Osteoblast (primary cell): ENCODE results near the gene EXOSC6. TPM values are rescaled to one million over a fixed set of nuclear protein-coding genes. Genes with fewer than 3 reads are reported as not detected.
"Not testable (repeated sequence)": the region's sequence is repeated elsewhere in the genome, so short reads cannot be mapped to it uniquely, and the experiment has no call there.

Experiments used
- DNase-seq: peaks from one replicate; pipeline ENCODE4 v3.0.0; 2011; ENCODE audit warnings: low spot score, mixed read lengths; ENCODE audit not compliant: insufficient read length; ENCODE audit errors: missing footprints
- H2AFZ ChIP-seq: 2 replicates; pipeline ENCODE4 v1.6.0; 2011; ENCODE audit warnings: mild to moderate bottlenecking, low read length
- H3K27ac ChIP-seq: 2 replicates; pipeline ENCODE4 v1.5.1; 2011; ENCODE audit warnings: mild to moderate bottlenecking, low read depth, low read length, moderate library complexity
- H3K27me3 ChIP-seq: 2 replicates; pipeline ENCODE4 v1.6.0; 2012; ENCODE audit warnings: mild to moderate bottlenecking, control low read depth, inconsistent platforms, low read length, moderate library complexity; ENCODE audit not compliant: insufficient read depth
- H3K36me3 ChIP-seq: 2 replicates; pipeline ENCODE4 v1.5.1; 2011; ENCODE audit warnings: mild to moderate bottlenecking, low read length, control low read depth, moderate library complexity; ENCODE audit not compliant: insufficient read depth
- H3K4me1 ChIP-seq: 2 replicates; pipeline ENCODE4 v1.5.1; 2011; ENCODE audit warnings: mild to moderate bottlenecking, low read length, control low read depth, moderate library complexity; ENCODE audit not compliant: insufficient read depth
- H3K4me2 ChIP-seq: 2 replicates; pipeline ENCODE4 v1.6.0; 2011; ENCODE audit warnings: mild to moderate bottlenecking, low read length; ENCODE audit not compliant: insufficient read depth
- H3K4me3 ChIP-seq: fragments of 200-600 bp; sonication (generic); 3 replicates; pipeline ENCODE4 v1.5.1; 2012; ENCODE audit warnings: mild to moderate bottlenecking, low read length, inconsistent platforms; ENCODE audit not compliant: insufficient read depth
- H3K79me2 ChIP-seq: 2 replicates; pipeline ENCODE4 v1.6.0; 2012; ENCODE audit warnings: mild to moderate bottlenecking, low read length, control low read depth, inconsistent platforms; ENCODE audit not compliant: insufficient read depth
- H3K9me3 ChIP-seq: 2 replicates; pipeline ENCODE4 v1.5.1; 2011; ENCODE audit warnings: low read depth, low read length, control low read depth
- H4K20me1 ChIP-seq: 2 replicates; pipeline ENCODE4 v1.6.0; 2012; ENCODE audit warnings: mild to moderate bottlenecking, low read length, control low read depth; ENCODE audit not compliant: insufficient read depth
- small RNA-seq: library from RNA; depleted of rRNA; stranded (forward); fragments of <200 nt; gene quantifications from one replicate; pipeline ENCODE3, GENCODE V24; 2012
- total RNA-seq: library from RNA; depleted of rRNA; stranded (reverse); fragments of >200 nt; gene quantifications from 2 replicates; pipeline ENCODE4 v1.2.3, GENCODE V29; 2012

Gene EXOSC6
- total RNA-seq, 1 donor: 47.4 TPM

GRCh38 chr16:70200063-70200462, 51.7 kb downstream of the EXOSC6 start:
- not testable (repeated sequence) for H3K4me1 ChIP-seq, H4K20me1 ChIP-seq

GRCh38 chr16:70199170-70199569, 52.6 kb downstream of the EXOSC6 start:
- H3K27ac ChIP-seq, DNase-seq, H3K4me1 ChIP-seq, H4K20me1 ChIP-seq, H2AFZ ChIP-seq, H3K4me3 ChIP-seq, H3K27me3 ChIP-seq, H3K36me3 ChIP-seq, H3K79me2 ChIP-seq, H3K4me2 ChIP-seq, H3K9me3 ChIP-seq: not testable (repeated sequence)

More at GRCh38 chr16:70200063-70200462, 51.7 kb downstream of the EXOSC6 start:
- DNase-seq, H3K79me2 ChIP-seq, H3K36me3 ChIP-seq, H3K9me3 ChIP-seq, H3K4me3 ChIP-seq, H3K4me2 ChIP-seq, H3K27ac ChIP-seq, H3K27me3 ChIP-seq, H2AFZ ChIP-seq: not testable (repeated sequence)

- H2AFZ ChIP-seq, H3K4me1 ChIP-seq, H3K27me3 ChIP-seq, H4K20me1 ChIP-seq, H3K4me3 ChIP-seq, H3K36me3 ChIP-seq, H3K27ac ChIP-seq, H3K9me3 ChIP-seq, H3K4me2 ChIP-seq, H3K79me2 ChIP-seq: not testable (repeated sequence)
- peak; percentile 32 for DNase-seq
These were observed 53.1 kb downstream of the EXOSC6 start for GRCh38 chr16:70198666-70199065.

- H2AFZ ChIP-seq, H3K9me3 ChIP-seq, H3K4me1 ChIP-seq, H3K4me3 ChIP-seq, H3K36me3 ChIP-seq, H3K79me2 ChIP-seq, DNase-seq, H3K27me3 ChIP-seq, H3K4me2 ChIP-seq, H3K27ac ChIP-seq, H4K20me1 ChIP-seq: not testable (repeated sequence)
These were observed 53.5 kb downstream of the EXOSC6 start for GRCh38 chr16:70198230-70198629.

GRCh38 chr16:70197611-70198010, 54.1 kb downstream of the EXOSC6 start:
- not testable (repeated sequence) for H3K4me2 ChIP-seq, DNase-seq, H4K20me1 ChIP-seq, H3K4me1 ChIP-seq, H2AFZ ChIP-seq, H3K79me2 ChIP-seq, H3K27ac ChIP-seq, H3K27me3 ChIP-seq, H3K9me3 ChIP-seq, H3K36me3 ChIP-seq, H3K4me3 ChIP-seq

Small RNA genes within 50 kb of the gene (small RNA-seq; reads per million reads assigned to genes)
- gene AC009060.2 (not detected), gene RN7SL279P (not detected)

Other genes with a start within 250 kb of the EXOSC6 start
- 23.2 and 34.2 TPM in 2 replicates for gene PDPR, start 137.6 kb downstream of the EXOSC6 start, total RNA-seq
- 0.29 and 0.36 TPM in 2 replicates for gene CLEC18C, start 78.2 kb downstream of the EXOSC6 start, total RNA-seq
- 197 and 213 TPM in 2 replicates for gene AARS1, start 37.6 kb upstream of the EXOSC6 start, total RNA-seq
- gene DDX19B, start 47.2 kb upstream of the EXOSC6 start, total RNA-seq: 30.6 and 42.7 TPM in 2 replicates
- gene DDX19A, start 95.0 kb upstream of the EXOSC6 start, total RNA-seq: 35.4 and 43.1 TPM in 2 replicates
- gene ST3GAL2, start 187.2 kb upstream of the EXOSC6 start, total RNA-seq: 22.4 and 22.7 TPM in 2 replicates
- gene FCSK, start 202.7 kb upstream of the EXOSC6 start, total RNA-seq: 10.3 and 11.9 TPM in 2 replicates